HG03558 (cell line): ENCODE results near the gene FADS6.
"Not testable (repeated sequence)": the region's sequence is repeated elsewhere in the genome, so short reads cannot be mapped to it uniquely, and the experiment has no call there.

Experiments used
- ATAC-seq: cut with Tn5 transposase; IDR thresholded peaks from one replicate; pipeline ENCODE4 v1.9.1; 2021; ENCODE audit warnings: moderate number of reproducible peaks; ENCODE audit not compliant: unreplicated experiment; ENCODE audit errors: extremely low read depth

Gene FADS6

GRCh38 chr17:74871356-74872076 is 21.9 kb downstream of the FADS6 start:
- no peak for ATAC-seq

GRCh38 chr17:74870512-74870911 is 22.9 kb downstream of the FADS6 start:
- no peak for ATAC-seq

- not testable (repeated sequence) for ATAC-seq
These were observed 23.4 kb downstream of the FADS6 start for GRCh38 chr17:74870028-74870427.

- no peak for ATAC-seq
These were observed 24.6 kb downstream of the FADS6 start for GRCh38 chr17:74868908-74869255.

- no peak for ATAC-seq
These were observed 25.1 kb downstream of the FADS6 start for GRCh38 chr17:74868251-74868907.

- no peak for ATAC-seq
These were observed 27.1 kb downstream of the FADS6 start for GRCh38 chr17:74866198-74866835.

- ATAC-seq: no peak
These were observed 27.8 kb downstream of the FADS6 start for GRCh38 chr17:74865504-74866197.

GRCh38 chr17:74864866-74865395 is 28.5 kb downstream of the FADS6 start:
- no peak for ATAC-seq

- no peak for ATAC-seq
These were observed 29.1 kb downstream of the FADS6 start for GRCh38 chr17:74864297-74864865.

GRCh38 chr17:74863420-74864296 is 29.8 kb downstream of the FADS6 start:
- no peak for ATAC-seq

- ATAC-seq: no peak
These were observed 30.5 kb downstream of the FADS6 start for GRCh38 chr17:74862919-74863318.

GRCh38 chr17:74862108-74862901 is 31.1 kb downstream of the FADS6 start:
- no peak for ATAC-seq

- ATAC-seq: no peak
These were observed 31.7 kb downstream of the FADS6 start for GRCh38 chr17:74861662-74862107.

- ATAC-seq: no peak
These were observed 32.4 kb downstream of the FADS6 start for GRCh38 chr17:74860872-74861661.

GRCh38 chr17:74860229-74860871 is 33.1 kb downstream of the FADS6 start:
- no peak for ATAC-seq

GRCh38 chr17:74859459-74860228 is 33.8 kb downstream of the FADS6 start, which contains the start of gene GRIN2C:
TSS of gene GRIN2C (minus strand) at chr17:74859885. CDS start at chr17:74855092, 4,793 bp downstream.
- ATAC-seq: no peak
